ENCODE data around the gene ANKRD11.

ANKRD11 gene

DNA sequence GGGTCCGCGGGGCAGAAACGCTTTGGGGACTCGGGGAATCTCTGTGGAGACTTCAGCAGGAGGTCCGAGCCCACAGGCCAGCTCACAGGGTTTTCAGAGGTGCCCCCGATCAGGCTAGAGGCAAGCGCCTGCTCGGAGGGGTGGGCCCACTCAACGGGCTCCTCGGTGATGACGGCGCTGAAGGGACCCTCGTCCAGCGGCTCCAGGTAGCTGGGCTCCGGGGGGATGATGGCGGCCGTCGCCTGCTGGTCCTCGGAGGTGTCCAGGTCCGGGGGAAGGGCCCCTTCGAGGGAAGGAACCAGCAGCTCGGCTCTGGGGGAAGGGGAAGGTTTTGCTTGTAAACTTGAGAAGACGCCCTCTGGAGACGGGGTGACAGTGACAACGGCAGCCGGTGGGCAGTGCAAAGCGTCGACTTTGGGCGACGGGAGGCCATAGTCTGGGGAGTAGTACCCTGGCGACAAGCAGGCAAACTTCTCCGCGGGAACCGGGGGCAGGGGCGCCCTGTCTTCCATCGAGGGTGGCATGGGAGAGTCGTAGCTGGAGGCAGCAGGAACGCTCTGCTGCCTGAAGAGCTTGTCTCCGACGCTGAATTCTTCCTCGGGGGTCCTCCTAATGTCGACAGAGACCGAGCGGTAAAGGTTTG, 209.7 kb downstream of the ANKRD11 start:
- TF ChIP-seq ZFX (IDR thresholded peaks at IDR 0.05; ENCODE audit: borderline replicate concordance), result no peak
- TF ChIP-seq, protein P1, sequence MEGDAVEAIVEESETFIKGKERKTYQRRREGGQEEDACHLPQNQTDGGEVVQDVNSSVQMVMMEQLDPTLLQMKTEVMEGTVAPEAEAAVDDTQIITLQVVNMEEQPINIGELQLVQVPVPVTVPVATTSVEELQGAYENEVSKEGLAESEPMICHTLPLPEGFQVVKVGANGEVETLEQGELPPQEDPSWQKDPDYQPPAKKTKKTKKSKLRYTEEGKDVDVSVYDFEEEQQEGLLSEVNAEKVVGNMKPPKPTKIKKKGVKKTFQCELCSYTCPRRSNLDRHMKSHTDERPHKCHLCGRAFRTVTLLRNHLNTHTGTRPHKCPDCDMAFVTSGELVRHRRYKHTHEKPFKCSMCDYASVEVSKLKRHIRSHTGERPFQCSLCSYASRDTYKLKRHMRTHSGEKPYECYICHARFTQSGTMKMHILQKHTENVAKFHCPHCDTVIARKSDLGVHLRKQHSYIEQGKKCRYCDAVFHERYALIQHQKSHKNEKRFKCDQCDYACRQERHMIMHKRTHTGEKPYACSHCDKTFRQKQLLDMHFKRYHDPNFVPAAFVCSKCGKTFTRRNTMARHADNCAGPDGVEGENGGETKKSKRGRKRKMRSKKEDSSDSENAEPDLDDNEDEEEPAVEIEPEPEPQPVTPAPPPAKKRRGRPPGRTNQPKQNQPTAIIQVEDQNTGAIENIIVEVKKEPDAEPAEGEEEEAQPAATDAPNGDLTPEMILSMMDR (IDR thresholded peaks at IDR 0.05), result no peak

DNA sequence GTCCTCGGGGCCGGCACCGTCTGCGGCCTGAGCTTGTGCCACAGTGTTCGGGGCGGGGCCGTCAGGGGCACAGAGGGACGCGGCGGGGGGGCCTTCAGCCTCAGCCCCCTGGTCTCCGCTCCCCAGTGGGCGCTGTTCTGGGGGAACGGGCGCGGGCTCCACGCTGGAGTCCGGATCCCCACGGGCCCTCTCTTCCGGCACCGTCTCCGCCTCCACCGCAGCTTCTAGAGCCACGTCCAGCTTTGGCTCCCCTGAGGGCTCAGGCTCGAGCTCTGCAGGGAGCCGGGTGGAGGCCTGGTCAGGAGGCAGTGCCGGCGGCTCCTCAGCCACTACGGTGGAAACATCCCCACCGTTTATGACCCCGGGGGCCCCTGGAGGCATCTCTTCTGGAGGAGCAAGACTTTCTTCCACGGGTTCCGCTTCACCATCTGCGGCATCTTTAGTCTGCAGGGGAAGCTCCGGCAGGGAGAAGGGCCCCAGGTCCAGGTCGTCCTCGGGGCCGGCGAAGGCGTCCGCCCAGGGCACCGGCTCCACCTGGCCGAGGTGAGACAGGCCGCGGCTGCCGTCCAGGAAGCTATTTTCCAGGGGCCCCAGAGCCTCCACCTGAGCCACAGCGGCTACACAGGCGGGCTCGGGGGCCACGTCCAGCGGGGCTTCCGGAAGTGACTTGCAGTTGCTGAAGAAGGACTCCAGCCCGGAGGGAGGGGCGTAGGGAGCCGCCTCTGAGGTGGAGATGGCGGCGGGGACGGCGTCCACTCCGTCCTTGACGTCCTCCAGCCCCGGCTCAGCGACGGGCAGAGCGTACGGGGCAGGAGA, 210.5 kb downstream of the ANKRD11 start:
- TF ChIP-seq, protein P1 (IDR thresholded peaks at IDR 0.05), result no peak
- no peak for TF ChIP-seq ZFX (IDR thresholded peaks at IDR 0.05; ENCODE audit: borderline replicate concordance)
- H3K27ac ChIP-seq, result no peak overlapping the region

More for the DNA sequence above, 209.7 kb downstream of the ANKRD11 start:
- H3K27ac ChIP-seq, result no peak overlapping the region

DNA sequence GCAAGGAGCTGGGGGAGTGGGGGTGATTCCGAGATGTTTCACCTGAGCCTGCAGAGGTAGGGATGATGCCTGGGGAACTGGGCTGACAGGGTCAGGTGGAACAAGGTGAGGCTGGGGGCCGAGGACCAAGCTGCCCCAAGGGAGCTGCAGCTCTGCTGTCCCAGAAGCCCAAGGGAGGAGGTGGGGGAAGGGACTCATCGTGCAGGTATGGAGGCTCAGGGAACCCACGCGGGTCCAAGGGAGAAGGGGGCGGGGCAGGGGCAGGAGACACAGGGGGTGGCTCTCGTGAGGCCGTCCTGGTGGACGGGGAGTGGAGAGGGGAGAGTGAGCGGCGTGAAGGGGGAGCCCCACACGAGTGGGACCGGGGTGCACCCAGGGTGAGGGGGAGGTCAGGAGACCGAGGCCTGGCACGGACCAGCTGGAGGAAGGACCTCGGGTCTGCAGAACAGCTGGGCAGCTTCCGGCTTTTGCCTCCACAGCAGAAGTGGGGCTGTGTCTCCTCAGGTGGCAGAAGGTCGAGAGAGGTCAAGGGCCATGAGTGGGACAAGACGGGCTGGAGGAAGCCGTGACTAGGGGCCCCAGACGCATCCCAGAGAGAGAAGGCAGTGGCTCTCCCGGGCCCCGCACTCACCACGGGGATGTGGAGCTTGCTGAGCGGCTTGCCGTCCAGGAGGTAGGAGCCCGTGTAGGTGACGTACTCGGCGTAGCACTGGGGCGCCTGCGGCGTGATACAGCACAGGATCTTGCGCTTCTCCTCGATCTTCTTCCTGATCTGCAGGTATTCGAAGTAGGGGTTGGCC, 211.7 kb downstream of the ANKRD11 start:
- no peak for TF ChIP-seq ZFX (IDR thresholded peaks at IDR 0.05; ENCODE audit: borderline replicate concordance)
- TF ChIP-seq, protein P1 (IDR thresholded peaks at IDR 0.05), result no peak
- H3K27ac ChIP-seq, result no peak overlapping the region

DNA sequence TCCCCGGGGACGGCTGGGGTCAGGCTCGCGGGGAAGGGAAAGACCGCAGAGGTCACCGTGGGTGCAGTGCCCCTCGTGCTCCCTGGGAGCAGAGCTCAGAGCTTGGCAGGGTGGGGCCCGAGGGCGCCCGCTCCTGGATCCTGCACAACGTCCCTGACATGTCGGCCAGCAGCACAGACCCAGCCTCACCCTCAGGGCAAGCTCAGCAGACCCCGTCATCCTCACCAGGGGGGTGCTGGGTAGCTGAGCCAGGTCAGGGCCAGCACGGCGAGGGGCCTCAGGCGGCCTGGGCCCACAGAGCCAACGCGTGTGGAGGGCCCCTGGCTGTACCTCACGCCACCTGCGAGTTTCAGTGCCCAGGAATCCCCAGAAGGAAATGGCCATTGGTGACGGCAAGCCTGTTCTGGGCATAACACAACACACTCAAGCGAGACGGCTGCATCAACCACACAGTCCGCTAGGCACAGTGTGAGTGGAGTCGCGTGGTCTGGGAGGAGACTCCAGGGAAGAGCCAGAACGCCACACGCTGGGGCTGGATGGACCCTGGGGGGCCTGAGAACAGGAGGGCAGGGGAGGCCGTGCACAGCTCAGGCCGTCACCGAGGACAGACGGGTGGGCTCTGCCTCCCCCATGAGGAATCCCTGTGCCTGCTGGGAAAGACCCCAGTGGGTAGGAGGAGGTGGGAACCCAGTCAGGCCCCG, 212.6 kb downstream of the ANKRD11 start:
- H3K27ac ChIP-seq, result no peak overlapping the region
- TF ChIP-seq, protein P1 (IDR thresholded peaks at IDR 0.05), result no peak
- TF ChIP-seq ZFX (IDR thresholded peaks at IDR 0.05; ENCODE audit: borderline replicate concordance), result no peak

DNA sequence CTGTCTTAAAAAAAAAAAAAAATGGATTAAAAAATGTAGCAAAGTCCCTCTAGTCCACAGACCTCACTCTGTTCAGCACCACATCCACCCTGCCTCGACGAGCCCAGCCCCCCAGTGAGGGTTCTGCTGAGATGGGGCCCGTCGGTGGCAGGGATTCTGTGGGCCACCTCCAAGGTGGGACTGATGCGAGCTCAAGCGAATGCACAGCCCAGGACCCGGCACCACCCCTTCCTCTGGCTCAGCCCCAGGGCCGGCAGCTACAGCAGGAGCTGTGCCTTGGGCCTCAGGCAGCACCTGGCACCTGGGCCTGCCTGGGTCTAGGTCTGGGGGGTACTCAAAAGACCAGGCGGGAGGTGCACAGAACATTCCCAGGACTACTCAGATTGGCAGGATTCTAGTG, 213.3 kb downstream of the ANKRD11 start:
- H3K27ac ChIP-seq, result no peak overlapping the region
- TF ChIP-seq, protein P1 (IDR thresholded peaks at IDR 0.05), result no peak
- TF ChIP-seq ZFX (IDR thresholded peaks at IDR 0.05; ENCODE audit: borderline replicate concordance), result no peak

DNA sequence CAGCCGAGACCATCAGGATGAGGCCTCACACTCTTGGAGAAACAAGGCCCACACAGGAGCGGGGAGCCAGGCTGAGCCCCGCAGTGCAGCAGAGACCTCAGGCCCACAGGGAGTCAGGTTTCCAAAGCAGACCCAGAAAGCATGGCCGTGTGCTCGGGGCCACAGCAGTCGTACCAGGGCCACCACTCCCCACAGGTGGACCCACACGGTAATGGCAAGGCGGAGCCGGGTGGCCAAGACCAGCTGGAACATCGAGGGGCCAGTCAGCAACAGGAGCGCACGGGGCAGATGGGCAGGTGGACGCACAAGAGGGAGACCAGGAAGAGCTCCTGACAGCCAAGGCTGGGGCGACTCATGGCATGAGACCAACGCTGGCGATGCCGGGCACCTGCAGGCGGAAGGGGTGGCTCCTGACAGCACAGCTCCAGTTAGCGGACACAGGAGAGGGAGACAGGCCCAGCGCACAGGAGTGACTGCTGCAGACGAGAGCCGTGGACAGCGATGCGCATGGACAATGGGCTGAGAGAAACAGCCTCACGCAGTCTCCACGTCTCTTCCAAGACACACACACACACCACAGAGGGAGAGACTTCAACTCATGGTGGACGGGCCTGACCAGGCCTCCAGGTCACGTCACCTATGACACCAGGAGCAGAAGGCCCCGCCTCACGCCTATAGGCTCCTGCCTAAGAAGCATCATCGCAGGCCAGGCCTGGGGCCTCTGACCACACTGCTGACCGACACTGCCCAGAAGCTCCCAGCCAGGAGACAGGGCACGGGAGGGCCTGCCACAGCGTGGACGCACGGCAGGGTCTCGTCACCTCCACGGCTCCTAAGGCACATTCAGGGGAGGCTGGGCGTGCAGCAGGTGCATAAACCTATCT, 214.3 kb downstream of the ANKRD11 start:
- TF ChIP-seq, protein P1 (IDR thresholded peaks at IDR 0.05), result no peak
- TF ChIP-seq ZFX (IDR thresholded peaks at IDR 0.05; ENCODE audit: borderline replicate concordance), result no peak
- H3K27ac ChIP-seq, result no peak overlapping the region

All from 22Rv1 (cell line).